Psoas muscle (tissue), 8 donors: ENCODE measurements around the gene CHST3. TPM values are rescaled to one million over a fixed set of nuclear protein-coding genes. Genes with fewer than 3 reads are reported as not detected.

ENCODE experiments used
- ATAC-seq, 4 donors: fragments of 200-7000 bp; cut with Tn5 transposase; one replicate each; pipeline ENCODE4 v1.9.1; 2020; ENCODE audit warnings: moderate library complexity in 3 of 4, mild to moderate bottlenecking in 2 of 4
- DNase-seq, 2 donors: peaks; one replicate each; pipeline ENCODE4 v3.0.0-alpha.2; 2020
- H3K27ac ChIP-seq: fragments of 200-600 bp; one replicate; pipeline ENCODE4 v1.8.0; 2022
- H3K27me3 ChIP-seq, 3 donors: fragments of 200-600 bp in 1 of 3; one replicate each; pipeline versions ENCODE4 v1.6.1 to v1.8.0; 2013 to 2022; ENCODE audit warnings: low read length in 2 of 3, mild to moderate bottlenecking in 2 of 3, moderate library complexity in 1 of 3; ENCODE audit not compliant: insufficient read depth in 3 of 3
- H3K36me3 ChIP-seq, 2 donors: fragments of 200-600 bp in 1 of 2; one replicate each; pipeline versions ENCODE4 v1.6.1 to v1.8.0; 2013 to 2022; ENCODE audit warnings: low read depth in 1 of 2, mild to moderate bottlenecking in 1 of 2, moderate library complexity in 1 of 2; ENCODE audit not compliant: insufficient read depth in 1 of 2
- H3K4me1 ChIP-seq: fragments of 200-600 bp; one replicate; pipeline ENCODE4 v1.8.0; 2022
- H3K4me3 ChIP-seq: fragments of 200-600 bp; one replicate; pipeline ENCODE4 v1.8.0; 2022; ENCODE audit warnings: mild to moderate bottlenecking
- H3K9me3 ChIP-seq: fragments of 200-600 bp; one replicate; pipeline ENCODE4 v1.8.0; 2022
- CTCF ChIP-seq: fragments of 200-600 bp; IDR thresholded peaks from one replicate; pipeline ENCODE4 v1.8.0; 2022; ENCODE audit warnings: antibody characterized with exemption
- WGBS, 3 donors: extraction: QIAGEN DNeasy Blood & Tissue Kit; methylation state at CpG; one replicate each; pipeline versions ENCODE4 v1.1.6 to v1.1.7; 2013; 5-methylcytosine and 5-hydroxymethylcytosine counted together
- intact Hi-C, 2 donors: fragments of 100-400 bp; cut with DNase I; formaldehyde crosslinking; loops; one replicate each; pipeline versions ENCODE4 v1.11.0 to v1.14.2; 2022
- polyA plus RNA-seq, 3 donors: library from polyadenylated mRNA; stranded (reverse); fragments of 200-250 nt; gene quantifications; one replicate each; pipeline ENCODE4 v1.2.3, GENCODE V29; 2013
- total RNA-seq, 4 donors: library from RNA; stranded (reverse); fragmentation: NEBNext Ultra II Directional in 2 of 4; extraction: Animal tissue kit (Norgen Biotek cat#: 25700) in 2 of 4; gene quantifications; one replicate each; pipeline versions ENCODE4 v1.2.1 to v1.2.4, GENCODE V29; 2021 to 2023
- donor health status: healthy with polysubstance abuse.
- donor health status: DM: no; HTN: no; CAD: no; lungs with moderate emphysema.
- donor health status: Bipolar disorder and iron deficiency.
- donor health status: healthy.
- donor health status: DM: yes; HTN: yes; CAD: no.
- donor health status: DM: no; HTN: no; CAD: no.
- donor health status: DM: no; HTN: no; CAD: no.
- donor health status: DM: yes; HTN: yes; CAD: no.

Gene CHST3
- total and polyA plus RNA-seq, 7 donors, result 3.3 to 44.0 (median 12.1) TPM

GRCh38 chr10:72025832-72026231 is 61.6 kb downstream of the CHST3 start:
- no peaks in the 10 kb centered on the region for H3K27me3 ChIP-seq
- WGBS, 3 donors, result 61 to 70% (median 69%) methylated on average over 5 of the region's 5 CpGs
- H3K9me3 ChIP-seq, result no peaks in the 10 kb centered on the region
- no peak overlapping the region for H3K27ac ChIP-seq
- intact Hi-C loops, result no loop called here
- no peaks in the 10 kb centered on the region for H3K36me3 ChIP-seq
- H3K4me1 ChIP-seq, result no peaks in the 10 kb centered on the region
- no peak for DNase-seq
- no peak overlapping the region for H3K4me3 ChIP-seq
- no peak for ATAC-seq
- no peak for TF ChIP-seq CTCF

- intact Hi-C loops, result no loop called here
- 70 to 75% (median 70%) methylated on average over 14 of the region's 14 CpGs for WGBS, 3 donors
- Histone ChIP-seq H3K4me1 (no peaks in the 10 kb centered on the region), H3K36me3 (no peaks in the 10 kb centered on the region), H3K4me3 (no peak overlapping the region), H3K27me3 (no peaks in the 10 kb centered on the region), H3K27ac (no peak overlapping the region), H3K9me3 (no peaks in the 10 kb centered on the region)
- TF ChIP-seq CTCF, result no peak
- peak; percentile 66 to 77 for DNase-seq
- no peak for ATAC-seq
These were observed 62.3 kb downstream of the CHST3 start for GRCh38 chr10:72026278-72027111.

GRCh38 chr10:72027498-72027897 is 63.3 kb downstream of the CHST3 start:
- no peak for TF ChIP-seq CTCF
- Histone ChIP-seq H3K36me3 (no peaks in the 10 kb centered on the region), H3K4me1 (no peaks in the 10 kb centered on the region), H3K27me3 (no peaks in the 10 kb centered on the region), H3K9me3 (no peaks in the 10 kb centered on the region), H3K27ac (no peak overlapping the region), H3K4me3 (no peak overlapping the region)
- WGBS, 3 donors, result 81 to 87% (median 85%) methylated on average over 6 of the region's 6 CpGs
- DNase-seq (no peak), ATAC-seq (no peak)
- intact Hi-C loops, result no loop called here

- intact Hi-C loops, result no loop called here
These were observed 65.2 kb downstream of the CHST3 start for GRCh38 chr10:72029414-72029813.

More at GRCh38 chr10:72029414-72029813, 65.2 kb downstream of the CHST3 start:
- no peak for TF ChIP-seq CTCF
- Histone ChIP-seq H3K4me3 (no peak overlapping the region), H3K27me3 (no peaks in the 10 kb centered on the region), H3K4me1 (peaks cover 3% of the 10 kb centered on the region), H3K36me3 (no peaks in the 10 kb centered on the region), H3K27ac (no peak overlapping the region), H3K9me3 (no peaks in the 10 kb centered on the region)
- ATAC-seq, result no peak
- 89 to 95% (median 89%) methylated on average over 1 of the region's 1 CpG for whole genome bisulfite sequencing, 3 donors
- no peak for DNase-seq
